RWPE1 (cell line): ENCODE data around the gene ATP1B2.
A peak's percentile ranks its signal among the peaks of the same experiment; 100 is the strongest.

Experiments used
- CTCF ChIA-PET: fragments of 350-600 bp; sonication (Branson Sonifier 250); formaldehyde crosslinking; extraction: SDS; loops from one replicate; lab custom pipeline; 2021; lab: Yijun Ruan, JAX
- POLR2A ChIA-PET: fragments of 400-600 bp; formaldehyde crosslinking; extraction: SDS; loops from one replicate; lab custom pipeline; 2020; ENCODE audit warnings: antibody characterized with exemption; ENCODE audit not compliant: low non-redundant PET; lab: Yijun Ruan, JAX
- DNase-seq: peaks from one replicate; pipeline ENCODE4 v3.0.0; 2012; ENCODE audit warnings: low spot score
- H3K27ac ChIP-seq: fragments of 450-650 bp; 2 replicates; pipeline ENCODE4 v1.5.1; 2017
- TF ChIP-seq, protein P1 (sequence below): fragments of 450-650 bp; conservative IDR thresholded peaks from 2 replicates; pipeline ENCODE4 v1.5.1; 2017; ENCODE audit warnings: low read depth, mild to moderate bottlenecking

ATP1B2 gene

DNA sequence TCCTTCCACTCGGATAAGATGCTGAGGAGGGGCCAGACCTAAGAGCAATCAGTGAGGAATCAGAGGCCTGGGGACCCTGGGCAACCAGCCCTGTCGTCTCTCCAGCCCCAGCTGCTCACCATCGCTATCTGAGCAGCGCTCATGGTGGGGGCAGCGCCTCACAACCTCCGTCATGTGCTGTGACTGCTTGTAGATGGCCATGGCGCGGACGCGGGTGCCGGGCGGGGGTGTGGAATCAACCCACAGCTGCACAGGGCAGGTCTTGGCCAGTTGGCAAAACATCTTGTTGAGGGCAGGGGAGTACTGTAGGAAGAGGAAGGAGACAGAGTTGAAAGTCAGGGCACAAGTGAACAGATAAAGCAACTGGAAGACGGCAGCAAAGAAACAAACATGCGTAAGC, 24.2 kb downstream of the ATP1B2 start:
- TF ChIP-seq, protein P1, sequence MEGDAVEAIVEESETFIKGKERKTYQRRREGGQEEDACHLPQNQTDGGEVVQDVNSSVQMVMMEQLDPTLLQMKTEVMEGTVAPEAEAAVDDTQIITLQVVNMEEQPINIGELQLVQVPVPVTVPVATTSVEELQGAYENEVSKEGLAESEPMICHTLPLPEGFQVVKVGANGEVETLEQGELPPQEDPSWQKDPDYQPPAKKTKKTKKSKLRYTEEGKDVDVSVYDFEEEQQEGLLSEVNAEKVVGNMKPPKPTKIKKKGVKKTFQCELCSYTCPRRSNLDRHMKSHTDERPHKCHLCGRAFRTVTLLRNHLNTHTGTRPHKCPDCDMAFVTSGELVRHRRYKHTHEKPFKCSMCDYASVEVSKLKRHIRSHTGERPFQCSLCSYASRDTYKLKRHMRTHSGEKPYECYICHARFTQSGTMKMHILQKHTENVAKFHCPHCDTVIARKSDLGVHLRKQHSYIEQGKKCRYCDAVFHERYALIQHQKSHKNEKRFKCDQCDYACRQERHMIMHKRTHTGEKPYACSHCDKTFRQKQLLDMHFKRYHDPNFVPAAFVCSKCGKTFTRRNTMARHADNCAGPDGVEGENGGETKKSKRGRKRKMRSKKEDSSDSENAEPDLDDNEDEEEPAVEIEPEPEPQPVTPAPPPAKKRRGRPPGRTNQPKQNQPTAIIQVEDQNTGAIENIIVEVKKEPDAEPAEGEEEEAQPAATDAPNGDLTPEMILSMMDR, result no peak
- ChIA-PET POLR2A (no interaction called here), CTCF (no interaction called here)
- DNase-seq, result no peak
- H3K27ac ChIP-seq, result no peak overlapping the region

DNA sequence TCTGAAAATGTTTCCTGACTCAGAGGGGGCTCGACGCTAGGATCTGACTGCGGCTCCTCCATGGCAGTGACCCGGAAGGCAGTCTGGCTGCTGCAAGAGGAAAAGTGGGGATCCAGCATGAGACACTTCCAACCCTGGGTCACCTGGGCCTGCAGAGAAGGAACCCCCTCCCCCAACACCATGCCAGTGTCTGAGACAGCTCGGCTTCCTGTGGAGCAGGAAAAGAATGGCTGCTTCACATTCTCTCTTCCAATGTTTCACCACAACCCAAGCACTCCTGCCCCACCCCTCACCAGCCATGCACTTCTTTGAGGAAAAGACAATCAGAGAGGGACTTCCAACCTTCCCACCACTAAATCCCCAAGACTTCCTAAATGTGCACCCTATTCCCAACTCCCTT, 25.8 kb downstream of the ATP1B2 start:
- ChIA-PET CTCF (no interaction called here), POLR2A (interaction anchor here (1.1 kb wide), 1 partner anchor 11 kb away, joined by 3 read pairs; the partner anchor contains the start of gene TP53)
- no peak for DNase-seq
- TF ChIP-seq, protein P1, result no peak
- 0 out of 2 replicates have a peak overlapping the region, but pooled peaks have one; percentile 12 for H3K27ac ChIP-seq

DNA sequence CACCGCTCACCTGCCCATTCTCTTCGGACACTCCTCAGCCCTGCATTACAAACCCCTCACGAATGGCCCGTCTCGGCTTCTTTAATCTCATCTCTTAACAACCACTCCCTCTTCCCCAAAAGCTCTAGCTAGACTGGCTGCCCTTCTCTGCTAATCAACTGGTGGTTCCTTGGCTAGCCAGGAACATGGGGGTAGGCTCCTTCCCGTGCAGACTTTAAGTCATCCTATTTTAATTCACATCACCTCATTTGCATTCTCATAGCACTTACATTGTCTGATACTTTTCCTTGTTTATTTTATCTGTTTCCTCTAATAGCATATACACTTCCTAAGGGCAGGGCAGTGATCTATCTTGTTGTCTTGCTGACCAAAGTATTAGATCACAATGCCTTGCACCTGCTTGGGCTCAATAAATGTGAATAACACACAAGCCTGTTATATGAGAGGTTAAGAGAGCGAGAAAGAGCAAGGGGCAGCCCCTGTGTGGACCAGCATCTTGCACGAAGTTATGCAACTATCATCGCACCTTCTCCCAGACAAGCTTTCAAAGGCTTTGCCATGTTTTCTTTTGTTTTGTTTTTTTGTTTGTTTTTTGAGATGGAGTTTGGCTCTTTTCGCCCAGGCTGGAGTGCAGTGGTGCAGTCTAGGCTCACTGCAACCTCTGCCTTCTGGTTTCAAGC, 26.8 kb downstream of the ATP1B2 start:
- ChIA-PET CTCF (interaction anchor here (1.2 kb wide), 1 partner anchor 45 kb away, joined by 3 read pairs; no protein-coding TSS in a partner anchor), POLR2A (interaction anchor here (1.1 kb wide), 1 partner anchor 10 kb away, joined by 3 read pairs; the partner anchor contains the start of gene TP53)
- 0 out of 2 replicates have a peak overlapping the region, but pooled peaks have one; percentile 5 for H3K27ac ChIP-seq
- TF ChIP-seq, protein P1, result no peak
- DNase-seq, result no peak

DNA sequence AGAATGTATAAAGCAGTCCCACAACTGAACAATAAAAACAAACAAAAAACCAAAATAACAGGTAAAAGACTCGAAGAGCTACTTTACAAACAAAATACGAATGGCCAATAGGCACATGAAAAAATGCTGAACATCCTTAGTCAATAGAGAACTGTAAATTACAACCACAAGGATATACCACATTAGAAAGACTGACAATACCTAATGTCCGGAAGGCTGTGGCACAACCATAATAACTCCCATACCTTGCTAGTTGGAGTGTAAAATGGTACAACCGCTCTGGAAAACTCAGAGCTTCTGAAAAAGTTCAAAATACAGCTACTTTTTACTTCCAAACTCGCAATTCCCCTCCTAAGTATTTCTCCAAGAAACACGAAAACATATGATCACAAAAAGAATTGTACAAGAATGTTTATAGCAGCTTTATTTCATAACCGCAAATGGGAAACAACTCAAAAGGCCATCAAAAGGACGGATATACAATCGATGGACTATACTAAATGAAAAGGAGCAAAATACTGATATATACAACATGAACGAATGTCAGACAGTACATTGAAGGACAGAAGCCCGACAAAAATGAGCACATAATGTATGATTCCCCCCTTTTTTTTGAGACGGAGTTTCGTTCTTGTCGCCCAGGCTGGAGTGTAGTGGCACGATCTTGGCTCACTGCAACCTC, 34.3 kb downstream of the ATP1B2 start:
- no peak for DNase-seq
- TF ChIP-seq, protein P1, result no peak
- peak overlapping the region; percentile 97 for H3K27ac ChIP-seq
- CTCF ChIA-PET, result interaction anchor here (0.6 to 0.7 kb wide), 3 partner anchors 32 to 656 kb away, joined by 3 read pairs; no protein-coding TSS in a partner anchor
- POLR2A ChIA-PET, result no interaction called here

DNA sequence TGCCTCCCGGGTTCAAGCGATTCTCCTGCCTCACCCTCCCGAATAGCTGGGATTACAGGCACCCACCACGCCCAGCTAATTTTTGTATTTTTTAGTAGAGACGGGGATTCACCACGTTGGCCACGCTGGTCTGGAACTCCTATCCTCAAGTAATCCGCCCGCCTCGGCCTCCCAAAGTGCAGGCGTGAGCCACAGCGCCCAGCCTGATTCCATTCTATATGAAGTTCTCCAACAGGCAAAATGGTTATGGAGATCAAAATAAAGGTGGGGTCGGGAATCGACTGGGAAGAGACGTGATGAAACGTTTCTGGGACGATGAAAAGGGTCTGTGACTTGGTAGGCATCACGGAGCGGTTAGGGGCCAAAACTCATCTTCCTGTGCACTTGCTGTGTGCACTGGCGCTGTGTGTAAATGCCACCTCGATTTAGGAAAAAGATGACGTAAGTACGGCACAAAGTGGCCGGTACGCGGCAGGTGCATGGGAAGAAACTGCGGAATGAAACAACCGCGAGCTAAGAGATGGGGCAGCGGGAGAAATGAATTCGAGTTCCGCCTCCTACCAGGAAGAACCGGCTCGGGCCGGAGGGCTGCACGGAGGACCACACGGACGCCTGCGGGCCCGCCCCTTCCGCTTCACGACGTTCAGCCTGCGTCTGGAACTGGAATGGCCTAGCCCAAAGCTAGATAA, 35.0 kb downstream of the ATP1B2 start:
- peak; percentile 89 for DNase-seq
- ChIA-PET POLR2A (interaction anchor here (0.5 to 1.5 kb wide), 4 partner anchors 35 to 170 kb away, joined by 3 to 5 read pairs (median 4); partner anchors contain the start of genes ATP1B2 and SAT2), CTCF (interaction anchor here (0.6 to 0.7 kb wide), 7 partner anchors 28 to 655 kb away, joined by 3 to 4 read pairs (median 3); partner anchors contain the start of gene SOX15)
- TF ChIP-seq, protein P1, result no peak
- H3K27ac ChIP-seq, result peak overlapping the region; percentile 97
